Thymus (tissue), 11 donors: Measurements from ENCODE around the gene CHEK1. TPM values are rescaled to one million over a fixed set of nuclear protein-coding genes. Genes with fewer than 3 reads are reported as not detected.

Source experiments
- DNase-seq, 9 donors: peaks; one replicate each; pipeline ENCODE4 v3.0.0-alpha.2; 2013; ENCODE audit warnings: low spot score in 9 of 9, low read depth in 6 of 9, missing footprints in 1 of 9
- H3K27ac ChIP-seq, 2 donors: one replicate each; pipeline ENCODE4 v1.5.1; 2013; ENCODE audit warnings: control low read depth in 1 of 2, low read depth in 1 of 2, low read length in 1 of 2, mild to moderate bottlenecking in 1 of 2, moderate library complexity in 1 of 2
- H3K27me3 ChIP-seq, 2 donors: one replicate each; pipeline ENCODE4 v1.5.1; 2013; ENCODE audit warnings: low read length in 1 of 2; ENCODE audit not compliant: control insufficient read depth in 2 of 2, insufficient read depth in 1 of 2
- H3K36me3 ChIP-seq, 2 donors: one replicate each; pipeline ENCODE4 v1.5.1; 2013; ENCODE audit warnings: low read length in 1 of 2, mild to moderate bottlenecking in 1 of 2, moderate library complexity in 1 of 2; ENCODE audit not compliant: control insufficient read depth in 2 of 2, insufficient read depth in 2 of 2
- H3K4me1 ChIP-seq, 2 donors: one replicate each; pipeline ENCODE4 v1.5.1; 2013; ENCODE audit warnings: low read length in 2 of 2; ENCODE audit not compliant: control insufficient read depth in 2 of 2, insufficient read depth in 2 of 2
- H3K4me3 ChIP-seq, 2 donors: one replicate each; pipeline ENCODE4 v1.5.1; 2013; ENCODE audit warnings: low read length in 2 of 2, control low read depth in 1 of 2, mild to moderate bottlenecking in 1 of 2
- H3K9me3 ChIP-seq, 2 donors: one replicate each; pipeline ENCODE4 v1.5.1; 2013; ENCODE audit warnings: low read length in 1 of 2, mild to moderate bottlenecking in 1 of 2; ENCODE audit not compliant: control insufficient read depth in 2 of 2, insufficient read depth in 1 of 2
- WGBS: extraction: QIAGEN DNeasy Blood & Tissue Kit; methylation state at CpG from one replicate; pipeline ENCODE4 v1.1.7; 2013; 5-methylcytosine and 5-hydroxymethylcytosine counted together
- polyA plus RNA-seq: library from polyadenylated mRNA; stranded (reverse); fragments of 200-250 nt; gene quantifications from one replicate; pipeline ENCODE4 v1.2.3, GENCODE V29; 2013
- total RNA-seq: library from RNA; stranded (reverse); fragments of 120-200 nt; gene quantifications from one replicate; pipeline ENCODE4 v1.2.4, GENCODE V29; 2013
- donor health status: healthy.

CHEK1 gene
- total and polyA plus RNA-seq, 2 donors = 3.8 to 35.5 TPM

GRCh38 chr11:125675196-125675595, 50.2 kb downstream of the CHEK1 start:
- no peaks in the 10 kb centered on the region for H3K9me3 ChIP-seq
- 96% methylated on average over 2 of the region's 2 CpGs for WGBS
- no peaks in the 10 kb centered on the region for H3K4me1 ChIP-seq

GRCh38 chr11:125679397-125679796, 54.4 kb downstream of the CHEK1 start:
- 98% methylated on average over 4 of the region's 4 CpGs for WGBS
- no peaks in the 10 kb centered on the region for H3K4me1 ChIP-seq
- no peak overlapping the region for H3K4me3 ChIP-seq
- no peaks in the 10 kb centered on the region for H3K9me3 ChIP-seq
- no peak overlapping the region for H3K27ac ChIP-seq
- H3K27me3 ChIP-seq = no peaks in the 10 kb centered on the region
- DNase-seq = no peak
- H3K36me3 ChIP-seq = peaks cover 3 to 34% of the 10 kb centered on the region in 2 donors

More at GRCh38 chr11:125675196-125675595, 50.2 kb downstream of the CHEK1 start:
- Histone ChIP-seq H3K4me3 (no peak overlapping the region), H3K27ac (no peak overlapping the region), H3K36me3 (peaks cover 8 to 37% of the 10 kb centered on the region in 2 donors), H3K27me3 (no peaks in the 10 kb centered on the region)
- no peak for DNase-seq

- 91% methylated on average over 2 of the region's 2 CpGs for WGBS
- Histone ChIP-seq H3K27me3 (no peaks in the 10 kb centered on the region), H3K36me3 (peaks cover 3 to 34% of the 10 kb centered on the region in 2 donors), H3K9me3 (no peaks in the 10 kb centered on the region), H3K4me3 (no peak overlapping the region), H3K27ac (no peak overlapping the region), H3K4me1 (no peaks in the 10 kb centered on the region)
- no peak for DNase-seq
Observed at GRCh38 chr11:125679837-125680236, 54.9 kb downstream of the CHEK1 start.

DNA sequence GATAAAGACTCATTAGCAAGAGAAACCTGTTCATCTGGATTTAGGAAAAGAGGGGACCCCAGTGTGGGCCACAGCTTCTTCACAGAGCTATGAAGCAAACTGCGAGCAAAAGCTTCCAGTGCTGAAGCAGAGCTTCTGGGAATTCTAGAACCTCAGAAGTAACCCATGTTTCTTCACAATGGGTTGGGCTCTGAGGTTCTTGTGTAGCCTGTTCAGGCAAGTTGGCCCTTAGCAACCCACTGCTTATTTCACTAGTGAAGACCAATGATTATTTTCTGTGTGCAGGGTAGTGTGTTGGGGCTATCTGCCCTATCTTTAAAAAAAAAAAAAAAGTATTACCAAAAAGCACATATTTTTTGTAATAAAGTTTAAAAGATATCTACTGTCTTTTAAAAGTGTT, 55.8 kb downstream of the CHEK1 start, which contains the start of gene ACRV1:
Gene ACRV1 (minus strand): TSS at position 101 of the 400 bp plus-strand sequence. CDS start 67 bp downstream, at position 34.
- Histone ChIP-seq H3K27me3 (no peaks in the 10 kb centered on the region), H3K27ac (no peak within 1 kb of the TSS), H3K4me1 (no peaks in the 10 kb centered on the region), H3K36me3 (peaks cover 3 to 30% of the 10 kb centered on the region in 2 donors), H3K4me3 (no peak within 1 kb of the TSS), H3K9me3 (no peaks in the 10 kb centered on the region)
- WGBS = 98% methylated on average over 1 of the region's 1 CpG
- no peak for DNase-seq

DNA sequence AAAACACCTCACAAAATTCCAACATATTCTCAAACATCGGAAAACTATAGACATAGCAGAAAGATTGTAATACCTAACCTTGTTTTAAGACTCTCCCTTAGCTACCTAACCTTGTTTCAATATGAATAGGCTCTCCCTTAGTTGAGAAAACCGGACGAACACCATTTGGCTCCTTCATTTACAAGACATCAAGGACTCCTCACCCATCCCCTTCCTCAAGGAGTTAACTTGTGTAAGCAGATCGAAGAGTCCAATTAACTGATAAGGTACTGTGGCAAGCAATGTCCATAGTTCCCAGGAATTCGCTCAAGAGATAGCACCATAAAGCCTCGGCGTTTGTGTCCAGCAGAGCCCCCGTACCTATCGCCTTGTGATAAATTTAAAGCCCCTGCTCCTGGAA, 60.3 kb downstream of the CHEK1 start:
- no peak overlapping the region for H3K27ac ChIP-seq
- no peaks in the 10 kb centered on the region for H3K4me1 ChIP-seq
- DNase-seq = no peak
- 90% methylated on average over 9 of the region's 9 CpGs for WGBS
- no peaks in the 10 kb centered on the region for H3K9me3 ChIP-seq
- no peaks in the 10 kb centered on the region for H3K27me3 ChIP-seq
- peaks cover 0 to 3% of the 10 kb centered on the region in 2 donors for H3K36me3 ChIP-seq
- no peak overlapping the region for H3K4me3 ChIP-seq

GRCh38 chr11:125688066-125688465, 63.1 kb downstream of the CHEK1 start:
- no peak overlapping the region for H3K27ac ChIP-seq
- H3K27me3 ChIP-seq = no peaks in the 10 kb centered on the region
- DNase-seq = no peak
- H3K9me3 ChIP-seq = no peaks in the 10 kb centered on the region
- 98% methylated on average over 11 of the region's 11 CpGs for WGBS
- no peak overlapping the region for H3K4me3 ChIP-seq
- H3K36me3 ChIP-seq = peaks cover 0 to 2% of the 10 kb centered on the region in 2 donors
- no peaks in the 10 kb centered on the region for H3K4me1 ChIP-seq

- no peaks in the 10 kb centered on the region for H3K27me3 ChIP-seq
- no peaks in the 10 kb centered on the region for H3K4me1 ChIP-seq
- WGBS = 99% methylated on average over 3 of the region's 3 CpGs
- H3K4me3 ChIP-seq = no peak overlapping the region
- H3K9me3 ChIP-seq = no peaks in the 10 kb centered on the region
- H3K27ac ChIP-seq = no peak overlapping the region
- peaks cover 0 to 2% of the 10 kb centered on the region in 2 donors for H3K36me3 ChIP-seq
- no peak for DNase-seq
Observed at GRCh38 chr11:125688632-125689031, 63.7 kb downstream of the CHEK1 start.

- Histone ChIP-seq H3K27me3 (no peaks in the 10 kb centered on the region), H3K4me1 (no peaks in the 10 kb centered on the region), H3K27ac (no peak overlapping the region), H3K4me3 (no peak overlapping the region), H3K36me3 (no peaks in the 10 kb centered on the region), H3K9me3 (no peaks in the 10 kb centered on the region)
- DNase-seq = no peak
- 87% methylated on average over 6 of the region's 6 CpGs for WGBS
Observed at GRCh38 chr11:125689274-125689859, 64.4 kb downstream of the CHEK1 start.

DNA sequence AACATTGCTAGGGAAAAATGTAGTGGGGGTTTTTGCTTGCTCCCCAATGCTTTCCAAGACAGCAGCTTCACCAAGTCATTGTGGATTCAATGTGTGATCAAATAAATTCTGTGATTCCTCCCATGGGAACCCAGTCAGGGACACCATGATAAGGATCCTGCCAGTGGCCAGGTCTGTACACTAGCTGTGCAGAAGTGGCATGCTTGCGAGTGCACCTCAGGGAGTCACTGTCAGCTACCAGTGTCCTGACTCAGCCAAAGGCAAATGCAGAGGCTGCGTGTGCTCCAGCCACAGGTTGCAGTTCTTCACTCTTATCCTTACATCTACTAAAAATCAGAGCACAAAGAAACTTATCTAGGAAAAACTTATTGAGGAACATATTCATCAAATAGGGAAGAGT, 65.0 kb downstream of the CHEK1 start:
- no peaks in the 10 kb centered on the region for H3K36me3 ChIP-seq
- WGBS = 96% methylated on average over 2 of the region's 2 CpGs
- H3K4me3 ChIP-seq = no peak overlapping the region
- DNase-seq = no peak
- H3K4me1 ChIP-seq = no peaks in the 10 kb centered on the region
- H3K9me3 ChIP-seq = no peaks in the 10 kb centered on the region
- H3K27ac ChIP-seq = no peak overlapping the region
- no peaks in the 10 kb centered on the region for H3K27me3 ChIP-seq
